Measurements from ENCODE around the gene CCDC154.

- TF ChIP-seq CTCF (conservative IDR thresholded peaks at IDR 0.05 in 1 of 2, IDR thresholded peaks at IDR 0.05 in 1 of 2; ENCODE audit: extremely low read depth in 1 of 2, insufficient read depth in 1 of 2, low read depth in 1 of 2, low read length in 2 of 2) (no peak), EZH2 (IDR thresholded peaks at IDR 0.05; ENCODE audit: borderline replicate concordance, low read length) (no peak)
These were observed 49.4 kb upstream of the CCDC154 start for GRCh38 chr16:1493746-1494094.
